HepG2 (cell line): ENCODE results near the gene THPO. TPM values are rescaled to one million over a fixed set of nuclear protein-coding genes. Genes with fewer than 3 reads are reported as not detected.

Experiments used
- BCL3 ChIP-seq: sonication (generic); formaldehyde crosslinking; IDR thresholded peaks from 2 replicates; pipeline ENCODE4 v1.5.1; 2020; ENCODE audit warnings: mild to moderate bottlenecking, missing genetic modification reagents, moderate library complexity
- CAMTA2 ChIP-seq: sonication (generic); formaldehyde crosslinking; IDR thresholded peaks from 2 replicates; pipeline ENCODE4 v1.4.0; 2020; ENCODE audit warnings: mild to moderate bottlenecking, missing genetic modification reagents, borderline replicate concordance
- CBX1 ChIP-seq: IDR thresholded peaks from one replicate; pipeline ENCODE4 v1.6.1; 2016; ENCODE audit warnings: antibody characterized with exemption, low read depth
- KDM6A ChIP-seq: IDR thresholded peaks from 2 replicates; pipeline ENCODE4 v1.6.1; 2016; ENCODE audit warnings: low read depth
- KLF15 ChIP-seq: sonication (generic); formaldehyde crosslinking; IDR thresholded peaks from 2 replicates; pipeline ENCODE4 v1.8.1; 2023; ENCODE audit warnings: borderline replicate concordance, mild to moderate bottlenecking, inconsistent platforms, missing genetic modification reagents, mixed read lengths
- MTF2 ChIP-seq: sonication (generic); formaldehyde crosslinking; IDR thresholded peaks from 2 replicates; pipeline ENCODE4 v1.5.0; 2020; ENCODE audit warnings: missing genetic modification reagents, borderline replicate concordance
- MYPOP ChIP-seq: sonication (generic); formaldehyde crosslinking; IDR thresholded peaks from 2 replicates; pipeline ENCODE4 v1.8.1; 2023; ENCODE audit warnings: mild to moderate bottlenecking, moderate library complexity, missing genetic modification reagents
- NFE2L2 ChIP-seq: fragments of 150-350 bp; IDR thresholded peaks from 2 replicates; pipeline ENCODE4 v1.6.1; 2014; ENCODE audit warnings: low read length
- NR2F1 ChIP-seq, 2 experiments: fragments of 450-650 bp in 1 of 2; formaldehyde crosslinking in 1 of 2; IDR thresholded peaks; 2 replicates each; pipeline versions ENCODE4 v1.5.0 to v1.6.1; 2016 to 2020; ENCODE audit warnings: mild to moderate bottlenecking in 1 of 2, missing compliant biosample characterization in 1 of 2, missing genetic modification reagents in 1 of 2, moderate library complexity in 1 of 2
- PHF20 ChIP-seq: sonication (generic); formaldehyde crosslinking; IDR thresholded peaks from 2 replicates; pipeline ENCODE4 v1.5.0; 2020; ENCODE audit warnings: mild to moderate bottlenecking, missing genetic modification reagents
- RBFOX2 ChIP-seq: fragments of 200-400 bp; formaldehyde crosslinking; IDR thresholded peaks from 2 replicates; pipeline ENCODE4 v1.6.1; 2017; ENCODE audit warnings: low read depth, mild to moderate bottlenecking, low read length
- RFX5 ChIP-seq: IDR thresholded peaks from 2 replicates; pipeline ENCODE4 v1.6.1; 2011; ENCODE audit warnings: low read depth, low read length, improper control_type of control experiment
- TRAFD1 ChIP-seq: sonication (generic); formaldehyde crosslinking; IDR thresholded peaks from 2 replicates; pipeline ENCODE4 v1.5.1; 2020; ENCODE audit warnings: missing genetic modification reagents, mild to moderate bottlenecking, borderline replicate concordance
- ZBTB21 ChIP-seq: sonication (generic); formaldehyde crosslinking; IDR thresholded peaks from 2 replicates; pipeline ENCODE4 v1.4.0; 2020; ENCODE audit warnings: missing genetic modification reagents
- ZBTB3 ChIP-seq: sonication (generic); formaldehyde crosslinking; IDR thresholded peaks from 2 replicates; pipeline ENCODE4 v1.4.0; 2020; ENCODE audit warnings: low read depth, mild to moderate bottlenecking, moderate library complexity, missing genetic modification reagents, borderline replicate concordance
- ZNF17 ChIP-seq: sonication (generic); formaldehyde crosslinking; IDR thresholded peaks from 2 replicates; pipeline ENCODE4 v1.5.0; 2020; ENCODE audit warnings: mild to moderate bottlenecking, missing genetic modification reagents
- ZNF451 ChIP-seq: sonication (generic); formaldehyde crosslinking; IDR thresholded peaks from 2 replicates; pipeline ENCODE4 v1.5.0; 2020; ENCODE audit warnings: mild to moderate bottlenecking, missing genetic modification reagents
- ZNF468 ChIP-seq: sonication (generic); formaldehyde crosslinking; IDR thresholded peaks from 2 replicates; pipeline ENCODE4 v1.8.0; 2022; ENCODE audit warnings: mild to moderate bottlenecking, moderate library complexity, missing genetic modification reagents
- ZNF563 ChIP-seq: sonication (generic); formaldehyde crosslinking; IDR thresholded peaks from 2 replicates; pipeline ENCODE4 v1.8.0; 2022; ENCODE audit warnings: mild to moderate bottlenecking, moderate library complexity, missing genetic modification reagents
- ZNF670 ChIP-seq: sonication (generic); formaldehyde crosslinking; IDR thresholded peaks from 2 replicates; pipeline ENCODE4 v1.8.0; 2022; ENCODE audit warnings: mild to moderate bottlenecking, missing genetic modification reagents, borderline replicate concordance
- ZNF788 ChIP-seq: sonication (generic); formaldehyde crosslinking; IDR thresholded peaks from 2 replicates; pipeline ENCODE4 v1.5.0; 2020; ENCODE audit warnings: mild to moderate bottlenecking, missing genetic modification reagents, borderline replicate concordance
- ZNF800 ChIP-seq: sonication (generic); formaldehyde crosslinking; IDR thresholded peaks from 2 replicates; pipeline ENCODE4 v1.4.0; 2020; ENCODE audit warnings: missing genetic modification reagents
- ZNF878 ChIP-seq: sonication (generic); formaldehyde crosslinking; IDR thresholded peaks from 2 replicates; pipeline ENCODE4 v1.8.1; 2023; ENCODE audit warnings: mild to moderate bottlenecking, missing genetic modification reagents, moderate library complexity
- polyA plus RNA-seq, 8 experiments: library from polyadenylated mRNA; depleted of rRNA in 3 of 8; stranded (reverse) in 7 of 8; unstranded in 1 of 8; fragments of >200 nt; fragmentation: Illumina TruSeq in 4 of 8; extraction: Trizol in 4 of 8; gene quantifications; 2 replicates each; pipeline versions ENCODE4 v1.2.1 to v1.2.3, GENCODE V29; 2011 to 2016; ENCODE audit warnings: low read depth in 4 of 8, missing spikeins in 1 of 8, mixed read lengths in 1 of 8; ENCODE audit not compliant: insufficient read depth in 1 of 8
- total RNA-seq, 5 experiments: library from RNA; depleted of rRNA; stranded (reverse); fragments of >200 nt; fragmentation: Illumina TruSeq; extraction: Trizol; gene quantifications; 2 replicates each; pipeline ENCODE4 v1.2.3, GENCODE V29; 2016; ENCODE audit warnings: low read depth in 1 of 5

THPO gene
- total and polyA plus RNA-seq, 2 of the 13 experiments (the other 11 are each of a cell fraction or from before 2014, with no cell fraction given) = 2.8 to 4.8 TPM

DNA sequence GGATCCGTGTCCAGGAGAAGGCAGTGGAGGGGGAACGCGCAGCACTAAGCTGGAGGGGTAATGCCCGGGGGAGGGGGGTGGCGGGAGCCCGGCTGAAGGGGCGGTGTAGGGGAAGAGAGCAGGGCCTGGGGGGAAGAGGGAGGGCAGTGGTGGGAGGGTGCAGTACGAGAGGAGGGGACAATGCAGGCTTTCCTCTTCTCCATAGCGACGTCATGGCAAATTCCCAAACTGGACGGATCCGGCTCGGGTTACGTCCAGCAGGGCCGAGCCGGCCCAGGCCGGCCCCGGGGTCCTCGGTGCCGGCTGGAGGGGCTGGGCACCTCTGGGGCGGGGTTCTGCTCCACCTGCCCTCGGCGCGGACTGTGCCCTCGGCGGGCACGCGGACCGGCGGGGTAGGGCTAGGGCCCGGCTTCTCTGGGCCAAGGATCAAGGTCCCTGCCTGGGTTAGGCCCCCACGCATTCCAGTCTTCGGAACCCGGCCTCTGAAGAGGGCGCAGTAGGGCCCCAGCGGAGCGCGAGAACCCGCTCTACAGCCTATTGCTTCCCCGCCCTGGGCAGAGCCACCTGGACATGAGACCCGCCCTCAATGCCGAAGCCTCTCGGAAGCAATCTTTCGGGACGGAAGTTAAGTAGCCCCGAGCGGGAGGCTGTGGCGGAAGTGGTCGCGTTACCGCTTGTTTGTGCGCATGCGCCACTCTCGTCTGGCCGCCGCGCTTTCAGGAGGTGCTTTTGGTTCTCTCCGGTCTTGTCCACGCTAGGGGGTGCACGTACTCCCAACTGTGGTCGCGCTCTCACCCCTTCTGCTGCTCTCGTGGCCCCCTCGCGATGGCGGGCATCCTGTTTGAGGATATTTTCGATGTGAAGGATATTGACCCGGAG lies 15.1 kb downstream of the THPO start (continued):
- TF ChIP-seq ZNF468 (no peak), KDM6A (CRISPR knock-in tag) (peak; percentile 83), ZNF670 (CRISPR knock-in tag) (peak; percentile 96), RBFOX2 (peak; percentile 95), ZNF563 (CRISPR knock-in tag) (peak; percentile 81; the same call in 1 of the 2 replicates), CBX1 (peak; percentile 14), ZNF800 (CRISPR knock-in tag) (peak; percentile 38; the same call in 1 of the 2 replicates), NR2F1 (CRISPR knock-in tag; IDR thresholded peaks at IDR 0.05) (peak; percentile 30 to 83; a peak in 3 of 4 replicates), BCL3 (peak; percentile 84; the same call in 1 of the 2 replicates), RFX5 (no peak), ZNF878 (CRISPR knock-in tag) (peak; percentile 88), PHF20 (CRISPR knock-in tag) (peak; percentile 53), MTF2 (CRISPR knock-in tag) (no peak; the same call in 1 of the 2 replicates), ZNF17 (CRISPR knock-in tag) (no peak), ZNF788 (CRISPR knock-in tag) (peak; percentile 40; the same call in 1 of the 2 replicates), ZNF451 (CRISPR knock-in tag) (peak; percentile 94), ZBTB3 (CRISPR knock-in tag) (0 out of 2 replicates have a peak, but pooled peaks have one; percentile 51), CAMTA2 (CRISPR knock-in tag) (no peak; the same call in 1 of the 2 replicates), MYPOP (CRISPR knock-in tag) (peak; percentile 86), TRAFD1 (no peak), NFE2L2 (no peak), ZBTB21 (CRISPR knock-in tag) (no peak), KLF15 (CRISPR knock-in tag) (0 out of 2 replicates have a peak, but pooled peaks have one; percentile 48)
